HG02970 (cell line): ENCODE data around the gene EPG5.

Experiments
- ATAC-seq: cut with Tn5 transposase; IDR thresholded peaks from one replicate; pipeline ENCODE4 v1.9.1; 2021; ENCODE audit warnings: mild to moderate bottlenecking, moderate library complexity, moderate number of reproducible peaks; ENCODE audit not compliant: unreplicated experiment, low FRiP score

The EPG5 gene

GRCh38 chr18:45930963-45931362 lies 36.2 kb downstream of the EPG5 start:
- ATAC-seq, result no peak

DNA sequence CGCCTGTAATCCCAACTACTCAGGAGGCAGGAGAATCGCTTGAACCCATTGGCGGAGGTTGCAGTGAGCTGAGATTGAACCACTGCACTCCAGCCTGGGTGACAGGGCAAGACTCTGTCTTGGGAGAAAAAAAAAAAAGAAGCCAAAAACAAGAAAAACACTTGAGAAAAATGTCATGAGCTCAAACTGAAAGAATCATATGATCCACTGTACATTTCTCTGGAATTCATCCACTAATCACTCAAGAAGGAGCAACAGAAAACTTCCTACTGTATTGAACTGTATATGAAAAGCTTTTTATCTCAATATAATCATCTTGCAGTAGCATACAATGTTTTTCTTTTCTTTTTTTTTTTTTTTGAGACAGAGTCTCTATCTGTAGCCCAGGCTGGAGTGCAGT lies 40.4 kb downstream of the EPG5 start:
- ATAC-seq, result no peak

GRCh38 chr18:45926085-45926484 lies 41.0 kb downstream of the EPG5 start:
- ATAC-seq, result no peak

GRCh38 chr18:45923138-45923537 lies 44.0 kb downstream of the EPG5 start:
- ATAC-seq, result no peak

GRCh38 chr18:45920367-45920766 lies 46.8 kb downstream of the EPG5 start:
- no peak for ATAC-seq

DNA sequence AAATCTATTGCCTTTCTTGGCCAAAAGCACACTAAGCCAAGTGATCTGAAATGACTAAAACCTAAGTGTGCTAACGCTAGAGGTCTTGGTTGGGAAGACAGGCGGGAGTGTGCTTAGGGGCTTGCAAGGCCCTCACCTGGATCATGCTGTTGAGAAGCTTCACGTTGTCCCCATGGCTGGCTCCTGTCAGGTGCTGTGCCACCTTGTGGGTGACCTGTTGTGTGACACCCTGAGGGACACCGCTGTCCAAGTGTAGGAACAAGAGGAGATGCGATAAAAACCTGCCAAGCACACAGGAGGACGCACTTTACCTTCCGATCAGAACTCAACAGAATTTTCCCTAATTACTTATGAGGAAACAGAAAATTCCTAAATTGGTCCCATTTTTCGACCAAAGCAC lies 50.8 kb downstream of the EPG5 start:
- ATAC-seq, result no peak

GRCh38 chr18:45913276-45913675 lies 53.9 kb downstream of the EPG5 start:
- ATAC-seq, result no peak

DNA sequence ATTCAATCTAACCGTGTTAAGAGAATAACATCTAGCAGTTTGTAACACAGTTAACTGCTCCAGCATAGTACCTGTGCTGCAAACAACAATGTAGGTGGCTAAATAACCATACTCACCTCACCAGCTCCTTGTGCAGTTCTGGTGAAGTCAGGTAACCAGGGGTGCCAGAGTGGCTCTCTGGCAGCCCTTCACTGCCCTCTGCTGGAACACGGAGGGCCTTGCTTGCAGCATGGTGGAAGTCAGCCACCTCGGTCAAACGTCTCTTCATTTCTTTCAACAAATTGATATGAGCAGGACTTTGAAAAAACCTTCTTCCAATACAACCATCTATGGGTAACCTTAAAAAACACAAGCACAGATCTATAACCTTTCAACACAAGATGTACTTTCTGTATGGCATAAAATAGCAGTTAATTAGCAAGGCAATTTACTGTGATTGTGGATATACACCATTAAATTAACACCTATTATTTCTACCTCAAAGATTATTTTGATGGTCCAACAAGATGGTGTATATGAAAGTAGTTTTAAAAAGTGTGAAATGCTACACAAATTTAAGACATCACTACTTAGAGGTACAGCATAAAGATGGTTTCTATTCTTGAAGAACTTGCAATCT lies 56.6 kb downstream of the EPG5 start:
- ATAC-seq, result no peak

- no peak for ATAC-seq
These were observed 65.4 kb downstream of the EPG5 start for GRCh38 chr18:45901654-45902210.

GRCh38 chr18:45900623-45901022 lies 66.5 kb downstream of the EPG5 start:
- no peak for ATAC-seq

DNA sequence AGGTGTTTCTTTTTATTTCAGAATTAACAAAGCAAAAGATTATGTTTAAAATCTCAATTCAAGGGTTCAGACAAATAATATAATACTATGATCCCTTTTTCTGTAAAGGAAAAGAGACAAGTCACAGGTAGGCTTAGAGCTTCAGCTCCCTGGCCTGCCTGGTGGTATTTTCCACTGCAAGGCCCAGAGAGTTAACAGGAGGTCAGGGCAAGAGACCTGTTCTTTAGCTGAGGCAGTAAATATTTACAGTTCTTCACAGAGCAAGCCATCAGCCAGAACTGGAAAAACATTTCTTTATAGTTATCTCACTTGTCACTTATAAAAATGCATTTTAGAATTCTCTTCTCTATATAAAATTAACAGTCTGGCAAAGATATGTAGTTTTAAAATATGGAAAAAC lies 70.1 kb downstream of the EPG5 start:
- ATAC-seq, result no peak

DNA sequence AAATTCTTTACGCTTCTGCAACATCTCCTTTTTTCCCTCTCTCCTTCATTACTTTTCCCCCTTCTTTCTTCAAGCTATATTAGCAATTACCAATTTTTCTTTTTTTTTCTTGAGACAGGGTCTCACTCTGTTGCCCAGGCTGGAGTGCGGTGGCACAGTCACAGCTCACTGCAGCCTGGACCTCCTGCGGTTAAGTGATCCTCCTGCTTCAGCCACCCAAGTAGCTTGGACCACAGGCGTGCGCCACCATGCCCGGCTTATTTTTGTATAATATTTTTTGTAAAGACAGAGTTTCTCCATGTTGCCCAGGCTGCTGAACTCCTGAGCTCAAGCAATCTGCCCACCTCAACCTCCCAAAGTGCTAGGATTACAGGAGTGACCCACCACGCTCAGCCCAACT lies 70.7 kb downstream of the EPG5 start:
- ATAC-seq, result no peak

GRCh38 chr18:45895339-45895738 lies 71.8 kb downstream of the EPG5 start:
- no peak for ATAC-seq

DNA sequence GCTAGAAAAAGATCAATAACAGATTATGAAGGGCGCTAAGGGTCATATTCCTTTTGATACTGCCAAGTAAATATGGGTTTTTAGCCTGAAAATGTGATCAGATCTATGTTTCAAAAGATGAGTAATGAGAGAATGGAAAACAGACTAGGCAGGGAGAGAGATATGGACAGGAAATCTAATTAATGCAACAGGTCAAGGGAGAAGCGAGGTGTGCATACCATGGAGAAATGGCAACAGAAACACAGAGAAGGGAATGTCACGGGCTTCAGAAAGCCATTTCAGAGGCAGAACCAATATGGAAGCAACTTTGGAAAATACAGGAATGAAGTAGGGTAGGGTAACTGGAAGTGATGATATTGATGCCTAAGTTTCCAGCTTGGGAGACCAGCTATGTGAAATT lies 72.3 kb downstream of the EPG5 start:
- no peak for ATAC-seq

DNA sequence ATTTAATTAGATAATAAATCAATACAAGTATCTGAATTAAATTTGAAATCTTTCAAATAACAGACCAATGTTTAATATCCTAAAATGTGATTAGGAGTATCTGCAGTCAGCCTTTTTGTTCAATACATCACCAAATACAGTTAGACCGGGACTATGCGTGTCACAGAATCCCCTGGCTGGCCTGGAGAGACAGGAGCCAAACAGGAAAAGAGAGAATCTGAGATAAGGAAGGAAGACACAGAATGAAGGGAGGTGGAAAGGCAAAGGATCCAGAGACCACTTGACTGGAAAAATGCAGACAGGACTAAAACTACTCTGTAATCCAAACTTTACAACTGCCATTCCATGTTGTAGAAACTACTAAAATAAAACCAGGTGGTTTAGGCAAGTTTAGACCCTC lies 75.3 kb downstream of the EPG5 start:
- no peak for ATAC-seq

DNA sequence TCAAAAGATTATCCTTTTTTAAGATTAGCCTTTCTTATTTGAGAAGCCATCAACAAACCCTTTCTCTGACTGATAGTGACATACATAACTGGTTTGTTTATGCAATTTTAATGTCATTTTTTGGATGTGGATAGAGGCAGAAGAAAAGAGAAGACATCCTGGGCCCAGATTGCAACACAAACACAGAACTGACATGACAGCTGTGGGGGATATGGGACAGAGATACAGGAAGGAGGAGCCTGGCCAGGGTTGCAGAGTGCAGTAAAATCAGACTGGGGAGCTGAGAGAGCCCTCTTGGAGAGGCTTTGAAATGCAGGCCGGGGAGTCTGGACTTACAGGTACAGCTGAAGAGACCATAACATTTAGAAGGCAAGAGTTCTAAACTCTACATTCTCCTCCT lies 76.5 kb downstream of the EPG5 start:
- ATAC-seq, result no peak

DNA sequence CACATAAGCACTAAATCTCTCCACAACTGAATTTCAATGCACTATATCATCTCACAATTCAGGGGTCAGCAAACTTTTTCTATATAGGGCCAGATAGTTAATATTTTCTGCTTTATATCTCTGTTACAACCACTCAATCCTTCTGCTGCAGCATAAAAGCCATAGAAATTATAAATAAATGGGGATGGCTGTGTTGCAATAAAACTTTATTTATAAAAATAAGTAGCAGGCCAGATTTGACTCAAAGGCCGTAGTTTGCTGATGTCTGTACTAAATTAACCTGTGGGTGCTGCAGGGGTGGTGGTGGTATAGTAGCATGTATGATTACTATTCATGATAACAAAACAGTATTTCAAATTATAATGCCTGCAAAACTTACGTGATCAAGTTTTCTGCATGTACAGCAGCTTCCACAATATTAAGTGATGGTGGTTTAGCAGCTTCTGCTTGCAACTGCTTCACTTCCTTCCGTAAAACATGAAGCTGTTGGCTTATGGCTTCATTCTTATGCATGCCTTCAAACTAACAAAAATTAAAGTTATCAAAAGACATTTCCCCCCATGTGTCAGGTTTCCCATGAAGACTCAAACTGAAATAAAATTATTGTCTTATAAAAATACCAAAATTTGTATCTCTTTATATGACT lies 77.6 kb downstream of the EPG5 start:
- no peak for ATAC-seq

DNA sequence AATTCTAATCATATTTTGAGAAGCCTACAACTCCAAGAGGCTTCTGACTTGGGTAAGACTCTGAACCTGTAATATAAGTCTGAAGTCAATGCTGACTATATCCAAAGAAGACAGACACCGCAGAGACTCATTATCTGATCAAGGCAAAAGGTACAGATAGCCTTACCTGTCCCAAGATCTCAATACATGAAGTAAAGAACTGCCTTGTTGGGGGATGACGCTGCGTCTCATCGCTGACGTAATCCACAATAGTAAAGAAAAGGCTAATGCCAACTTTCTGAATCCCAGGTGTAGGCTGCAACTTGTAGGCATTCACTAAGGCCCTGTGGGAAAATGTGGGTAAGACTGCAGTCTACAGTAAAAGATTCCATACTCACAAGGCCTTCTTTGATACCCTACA lies 79.5 kb downstream of the EPG5 start:
- ATAC-seq, result no peak

DNA sequence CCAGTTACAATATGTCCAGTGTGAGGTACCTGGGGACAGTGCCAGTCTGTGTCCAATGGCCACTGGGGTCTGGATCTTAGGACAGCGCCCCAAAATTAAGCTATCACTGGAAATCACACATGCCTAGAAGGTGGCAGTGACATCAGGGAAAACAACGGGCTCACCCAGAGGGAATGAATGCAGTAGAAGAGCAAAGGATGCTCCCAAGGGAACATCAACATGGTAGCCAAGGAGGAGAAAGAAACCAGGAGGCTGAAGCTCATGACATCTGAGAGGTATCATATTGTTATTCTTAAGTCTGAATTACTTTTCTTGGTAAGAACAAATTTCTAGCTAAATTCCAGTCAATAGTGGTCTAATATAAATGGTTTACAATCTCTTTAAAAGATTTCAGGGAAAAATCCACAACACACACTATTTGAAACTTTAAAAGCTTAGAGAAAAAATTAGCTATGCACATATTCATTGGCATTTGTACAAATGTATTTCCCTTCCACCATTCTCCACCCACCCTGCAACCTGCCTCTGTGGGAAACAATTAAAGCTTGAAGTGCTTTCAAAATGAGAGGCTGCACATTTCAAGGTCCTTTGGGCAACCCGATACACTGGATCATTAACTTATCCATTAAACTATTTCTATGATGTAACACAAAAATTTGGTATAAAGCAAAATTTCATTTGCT lies 86.1 kb downstream of the EPG5 start:
- ATAC-seq, result no peak

- no peak for ATAC-seq
These were observed 87.2 kb downstream of the EPG5 start for GRCh38 chr18:45879681-45880655.

GRCh38 chr18:45877403-45877802 lies 89.7 kb downstream of the EPG5 start:
- no peak for ATAC-seq
